ENCODE results near the gene ITGB6.
"Not testable (repeated sequence)": the region's sequence is repeated elsewhere in the genome, so short reads cannot be mapped to it uniquely, and the experiment has no call there.

ITGB6 gene

DNA sequence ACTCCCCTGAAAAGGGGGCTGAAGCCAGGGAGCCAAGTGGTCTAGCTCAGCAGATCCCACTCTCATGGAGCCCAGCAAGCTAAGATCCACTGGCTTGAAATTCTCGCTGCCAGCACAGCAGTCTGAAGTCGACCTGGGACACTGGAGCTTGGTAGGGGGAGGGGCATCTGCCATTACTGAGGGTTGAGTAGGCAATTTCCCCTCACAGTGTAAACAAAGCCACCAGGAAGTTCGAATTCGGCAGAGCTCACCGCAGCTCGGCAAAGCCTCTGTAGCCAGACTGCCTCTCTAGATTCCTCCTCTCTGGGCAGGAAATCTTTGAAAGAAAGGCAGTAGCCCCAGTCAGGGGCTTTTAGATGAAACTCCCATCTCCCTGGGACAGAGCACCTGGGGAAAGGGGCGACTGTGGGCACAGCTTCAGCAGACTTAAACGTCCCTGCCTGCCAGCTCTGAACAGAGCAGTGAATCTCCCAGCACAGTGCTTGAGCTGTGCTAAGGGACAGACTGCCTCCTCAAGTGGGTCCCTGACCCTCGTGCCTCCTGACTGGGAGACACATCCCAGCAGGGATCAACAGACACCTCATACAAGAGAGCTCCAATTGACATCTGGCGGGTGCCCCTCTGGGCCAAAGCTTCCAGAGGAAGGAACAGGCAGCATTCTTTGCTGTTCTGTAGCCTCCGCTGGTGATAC, 18.8 kb downstream of the ITGB6 start:
- DNase-seq (ENCODE audit: low read depth in 2 of 2), result not testable (repeated sequence)

DNA sequence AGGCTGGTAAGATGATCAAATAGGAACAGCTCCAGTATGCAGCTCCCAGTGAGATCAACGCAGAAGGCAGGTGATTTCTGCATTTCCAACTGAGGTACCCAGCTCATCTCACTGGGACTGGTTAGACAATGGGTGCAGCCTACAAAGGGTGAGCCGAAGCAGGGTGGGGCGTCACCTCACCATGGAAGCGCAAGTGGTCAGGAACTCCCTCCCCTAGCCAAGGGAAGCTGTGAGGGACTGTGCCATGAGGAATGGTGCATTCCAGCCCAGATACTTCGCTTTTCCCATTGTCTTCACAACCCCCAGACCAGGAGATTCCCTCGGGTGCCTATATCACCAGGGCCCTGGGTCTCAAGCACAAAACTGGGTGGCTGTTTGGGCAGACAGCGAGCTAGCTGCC, 19.4 kb downstream of the ITGB6 start:
- DNase-seq (ENCODE audit: low read depth in 2 of 2), result not testable (repeated sequence)

GRCh38 chr2:160180172-160180571, 19.9 kb downstream of the ITGB6 start:
- DNase-seq (ENCODE audit: low read depth in 2 of 2), result no peak

GRCh38 chr2:160175169-160176134, 24.6 kb downstream of the ITGB6 start:
- DNase-seq (ENCODE audit: low read depth in 2 of 2), result no peak

GRCh38 chr2:160174322-160174721, 25.8 kb downstream of the ITGB6 start:
- DNase-seq (ENCODE audit: low read depth in 2 of 2), result no peak

DNA sequence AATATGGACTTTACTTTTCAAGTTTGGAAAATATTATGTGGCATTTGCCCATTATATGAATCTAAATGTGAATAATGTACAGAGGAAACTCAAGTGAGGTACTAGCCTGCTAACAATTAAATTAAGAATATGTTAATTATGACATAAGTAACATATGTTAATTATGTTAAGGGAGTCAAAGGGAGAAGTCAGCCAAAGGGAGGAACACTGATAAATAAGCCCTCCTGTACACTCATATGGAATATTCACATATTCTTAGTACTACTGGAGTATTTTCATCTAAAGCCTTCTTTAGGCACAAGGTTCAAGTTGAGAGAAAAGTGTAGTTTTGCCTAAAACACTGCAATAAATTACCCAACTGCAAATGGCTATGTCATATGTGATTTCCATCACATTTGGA, 30.1 kb downstream of the ITGB6 start:
- DNase-seq (ENCODE audit: low read depth in 2 of 2), result no peak

GRCh38 chr2:160169471-160169870, 30.6 kb downstream of the ITGB6 start:
- no peak for DNase-seq (ENCODE audit: low read depth in 2 of 2)

- no peak for DNase-seq (ENCODE audit: low read depth in 2 of 2)
Measured at GRCh38 chr2:160168878-160169277, 31.2 kb downstream of the ITGB6 start.

- DNase-seq (ENCODE audit: low read depth in 2 of 2), result no peak
Measured at GRCh38 chr2:160167089-160167740, 32.9 kb downstream of the ITGB6 start.

GRCh38 chr2:160165996-160166395, 34.1 kb downstream of the ITGB6 start:
- no peak for DNase-seq (ENCODE audit: low read depth in 2 of 2)

DNA sequence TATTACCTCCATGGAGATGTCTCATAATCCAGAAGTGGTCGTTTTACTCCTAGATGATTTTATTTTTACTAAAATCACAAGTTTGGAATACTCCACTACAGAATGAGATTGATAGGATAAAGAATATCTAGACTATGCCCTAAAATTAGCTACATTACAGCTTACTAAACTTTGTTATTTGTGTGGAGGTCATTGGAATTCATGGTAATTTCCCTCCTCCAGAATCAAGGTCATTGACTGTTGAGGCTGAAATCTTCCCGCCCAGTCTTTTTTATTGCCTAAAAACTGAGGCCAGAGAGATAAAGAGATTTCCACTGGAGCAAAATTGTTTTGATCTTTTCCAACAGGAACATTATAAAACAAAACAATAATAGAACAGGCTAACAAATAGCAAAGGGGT, 35.0 kb downstream of the ITGB6 start:
- DNase-seq (ENCODE audit: low read depth in 2 of 2), result no peak

DNA sequence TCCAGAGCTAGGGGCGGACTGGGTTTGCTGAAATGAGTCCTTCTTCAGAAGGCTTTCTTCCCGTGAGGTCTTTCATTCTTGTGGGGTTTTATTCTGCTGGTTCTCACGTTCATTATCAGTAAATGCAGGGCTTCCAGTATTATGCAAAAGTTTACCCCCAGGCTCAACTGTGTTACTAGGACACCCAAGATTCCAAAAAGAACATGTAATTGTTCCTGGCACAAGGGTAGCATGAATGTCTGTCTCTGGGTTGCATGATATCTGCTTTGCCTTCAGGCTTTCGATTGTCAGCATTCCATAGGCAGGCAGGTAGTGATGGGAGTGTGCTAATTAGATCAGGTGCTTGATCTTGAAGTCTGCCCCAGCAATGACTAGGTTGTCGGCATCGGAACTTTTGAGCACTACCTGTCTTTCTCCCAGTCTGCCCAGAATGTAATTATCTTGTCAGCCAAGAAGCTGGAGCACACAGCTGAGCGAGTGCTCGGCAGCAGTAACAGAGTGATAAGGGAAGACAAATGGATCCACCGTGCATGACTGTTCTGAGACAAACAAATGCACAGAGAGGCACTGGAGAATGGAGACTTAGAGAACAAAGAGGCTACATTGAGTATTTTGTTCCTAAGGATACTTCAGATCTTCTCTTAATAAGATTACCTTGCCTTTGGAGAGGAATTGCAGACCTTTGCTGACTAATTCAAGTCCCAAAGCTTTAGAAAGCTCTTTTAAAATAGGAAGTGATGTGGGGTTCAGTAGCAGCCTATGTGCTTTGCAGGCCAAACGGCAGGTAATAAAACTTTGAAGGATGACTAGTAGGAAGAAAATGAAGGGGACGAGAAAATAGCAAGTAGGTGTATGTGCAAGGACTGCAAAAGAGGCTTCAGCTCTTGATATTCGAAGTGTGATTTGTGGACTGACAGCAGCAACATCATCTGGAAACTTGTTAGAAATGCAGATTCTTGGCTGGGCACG, 41.9 kb downstream of the ITGB6 start:
- DNase-seq (ENCODE audit: low read depth in 2 of 2), result no peak

DNA sequence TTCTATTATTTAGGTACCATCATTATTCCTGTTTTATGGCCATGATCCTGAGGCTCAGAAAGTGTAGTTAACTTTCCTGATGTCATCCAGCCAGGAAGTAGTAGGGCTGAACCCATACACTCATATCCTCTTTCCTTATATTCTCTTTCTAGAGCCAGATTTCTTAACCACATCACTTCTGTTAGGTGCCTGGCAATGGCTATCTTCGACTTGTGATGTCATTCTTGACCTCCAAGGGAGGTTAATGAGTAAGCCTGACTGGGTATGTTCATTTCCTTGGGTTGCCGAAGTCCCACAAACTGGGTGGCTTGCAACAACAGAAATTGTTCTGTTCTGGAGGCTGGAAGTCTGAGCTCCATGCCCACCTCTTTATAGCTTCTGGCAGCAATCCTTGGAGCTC, 43.4 kb downstream of the ITGB6 start:
- no peak for DNase-seq (ENCODE audit: low read depth in 2 of 2)

GRCh38 chr2:160156100-160156499, 44.0 kb downstream of the ITGB6 start:
- DNase-seq (ENCODE audit: low read depth in 2 of 2), result no peak

DNA sequence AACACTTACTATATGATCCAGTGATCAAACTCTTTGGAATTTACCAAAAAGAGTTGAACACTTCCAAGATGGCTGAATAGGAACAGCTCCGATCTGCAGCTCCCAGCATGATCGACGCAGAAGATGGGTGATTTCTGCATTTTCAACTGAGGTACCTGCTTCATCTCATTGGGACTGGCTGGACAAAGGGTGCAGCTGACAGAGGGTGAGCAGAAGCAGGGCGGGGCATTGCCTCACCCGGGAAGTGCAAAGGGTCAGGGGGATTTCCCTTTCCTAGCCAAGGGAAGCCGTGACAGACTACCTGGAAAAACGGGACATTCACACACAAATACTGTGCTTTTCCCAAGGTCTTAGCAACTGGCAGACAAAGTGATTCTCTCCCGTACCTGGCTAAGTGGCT, 51.7 kb downstream of the ITGB6 start:
- DNase-seq (ENCODE audit: low read depth in 2 of 2), result not testable (repeated sequence)

DNA sequence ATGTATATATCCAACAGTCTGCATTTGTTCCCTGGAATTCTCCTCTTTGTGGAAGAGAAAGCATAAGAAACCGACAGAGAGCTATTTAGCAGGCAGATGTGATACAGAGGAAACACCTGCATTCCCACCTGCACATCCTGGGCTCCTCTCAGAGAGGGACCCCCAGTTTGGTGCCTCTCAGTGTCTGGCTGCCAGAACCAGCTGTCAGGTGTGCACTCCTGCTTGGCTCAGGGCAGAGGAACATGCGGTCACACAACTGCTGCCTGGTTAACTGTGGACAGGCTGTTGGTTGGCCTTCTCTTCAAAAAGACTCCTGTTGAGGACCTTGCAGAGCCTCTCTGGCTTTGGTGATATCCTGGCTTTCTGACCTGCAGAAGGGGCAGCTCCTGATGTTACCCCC, 54.6 kb downstream of the ITGB6 start:
- DNase-seq (ENCODE audit: low read depth in 2 of 2), result no peak

DNA sequence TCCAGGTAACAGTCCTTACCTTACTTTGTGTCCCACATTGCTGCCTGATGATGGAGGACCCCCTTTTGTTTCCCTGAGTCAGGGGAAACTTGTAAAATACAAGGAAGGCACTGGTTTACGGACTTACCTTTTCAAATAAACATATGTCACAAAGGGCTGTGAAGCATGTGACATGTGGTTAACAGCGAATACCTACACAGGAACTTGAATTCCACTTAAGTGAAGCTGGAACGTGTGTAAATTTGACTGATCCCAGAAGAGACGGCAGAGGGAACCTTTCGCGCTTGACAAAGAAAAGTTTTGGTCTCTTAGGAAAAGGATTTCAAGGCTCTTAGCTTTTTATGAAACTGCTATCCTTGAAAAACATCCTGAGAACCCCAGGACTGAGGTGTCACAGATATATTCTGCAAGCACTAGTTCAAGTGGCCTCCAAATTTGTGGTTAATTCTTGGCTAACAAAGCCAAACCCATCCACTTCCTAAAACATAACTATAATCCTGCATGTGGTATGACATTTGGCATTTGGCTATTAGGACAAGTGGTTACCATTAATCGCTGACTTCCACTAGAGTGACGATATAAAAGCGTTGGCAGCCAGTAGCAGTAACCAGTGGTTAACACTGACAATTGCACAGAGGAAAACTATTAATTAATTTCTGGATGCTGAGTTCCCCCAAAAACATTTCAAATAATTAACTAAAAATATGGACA, 55.6 kb downstream of the ITGB6 start:
- DNase-seq (ENCODE audit: low read depth in 2 of 2), result no peak

GRCh38 chr2:160142472-160142871, 57.6 kb downstream of the ITGB6 start:
- DNase-seq (ENCODE audit: low read depth in 2 of 2), result no peak

- no peak for DNase-seq (ENCODE audit: low read depth in 2 of 2)
Measured at GRCh38 chr2:160141912-160142311, 58.2 kb downstream of the ITGB6 start.

DNA sequence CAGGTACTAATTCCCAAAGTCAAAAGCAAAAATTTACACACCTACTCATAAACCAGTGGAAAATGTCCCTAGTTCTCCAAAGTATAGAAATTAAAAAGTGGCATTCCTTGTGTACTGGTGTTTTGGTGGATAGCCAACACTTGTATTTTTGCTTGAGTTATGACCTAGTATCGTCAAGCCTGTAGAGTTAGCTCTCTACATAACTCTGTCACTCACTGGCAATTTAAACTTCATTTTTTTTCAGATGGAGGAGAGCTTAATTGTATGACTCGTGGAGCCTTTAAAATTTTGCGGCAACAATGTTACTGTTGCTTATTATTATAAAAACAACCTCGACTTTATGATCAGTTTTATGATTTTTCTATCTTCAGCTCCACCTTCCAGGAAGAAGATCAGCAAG, 58.7 kb downstream of the ITGB6 start:
- DNase-seq (ENCODE audit: low read depth in 2 of 2), result no peak

GRCh38 chr2:160140471-160140870, 59.6 kb downstream of the ITGB6 start:
- DNase-seq (ENCODE audit: low read depth in 2 of 2), result no peak
